Measurements from ENCODE around the gene MTHFD1.

- TF ChIP-seq GATA2 (IDR thresholded peaks at IDR 0.05; ENCODE audit: low read depth, low read length): no peak
- no peak for TF ChIP-seq GATA3 (IDR thresholded peaks at IDR 0.05; ENCODE audit: low read depth, low read length)
Measured at GRCh38 chr14:64500088-64500487, 111.9 kb downstream of the MTHFD1 start.
